Activated CD8-positive, alpha-beta memory T cell treated with anti-CD3 and anti-CD28 coated beads, Interleukin-2, amount 10 ng/mL, durations not matched to agents 7 days and 5 days (primary cell): ENCODE measurements around the gene STK32B. TPM values are rescaled to one million over a fixed set of nuclear protein-coding genes. Genes with fewer than 3 reads are reported as not detected.

Source experiments
- ATAC-seq: fragments of 150-1000 bp; cut with Tn5 transposase; one replicate; pipeline ENCODE4 v1.10.0; 2021; ENCODE audit warnings: moderate library complexity
- CTCF ChIA-PET: fragments of 350-600 bp; sonication (Branson Sonifier 250); formaldehyde crosslinking; loops from one replicate; lab custom pipeline; 2021; ENCODE audit warnings: antibody characterized with exemption; lab: Charles Lee
- DNase-seq: peaks from one replicate; pipeline ENCODE4 v3.0.0-alpha.2; 2020
- H3K27ac Mint-ChIP-seq: one replicate; pipeline ENCODE4 v1.8.0; 2021; ENCODE audit warnings: mild to moderate bottlenecking, mixed read lengths
- H3K27me3 Mint-ChIP-seq: one replicate; pipeline ENCODE4 v1.8.0; 2021; ENCODE audit warnings: mixed read lengths
- H3K36me3 Mint-ChIP-seq: one replicate; pipeline ENCODE4 v1.8.0; 2021; ENCODE audit warnings: mild to moderate bottlenecking, mixed read lengths
- H3K4me1 Mint-ChIP-seq: one replicate; pipeline ENCODE4 v1.8.0; 2021; ENCODE audit warnings: mixed read lengths
- H3K4me3 Mint-ChIP-seq: one replicate; pipeline ENCODE4 v1.8.0; 2021; ENCODE audit warnings: mild to moderate bottlenecking, moderate library complexity, mixed read lengths
- H3K9me3 Mint-ChIP-seq: one replicate; pipeline ENCODE4 v1.8.0; 2022; ENCODE audit warnings: low read depth, mixed read lengths
- total RNA-seq, 2 experiments: library from RNA; stranded (reverse); gene quantifications; one replicate each; pipeline ENCODE4 v1.2.3, GENCODE V29; 2021

STK32B gene
- total RNA-seq, 2 experiments from 2014 or later, result not detected

DNA sequence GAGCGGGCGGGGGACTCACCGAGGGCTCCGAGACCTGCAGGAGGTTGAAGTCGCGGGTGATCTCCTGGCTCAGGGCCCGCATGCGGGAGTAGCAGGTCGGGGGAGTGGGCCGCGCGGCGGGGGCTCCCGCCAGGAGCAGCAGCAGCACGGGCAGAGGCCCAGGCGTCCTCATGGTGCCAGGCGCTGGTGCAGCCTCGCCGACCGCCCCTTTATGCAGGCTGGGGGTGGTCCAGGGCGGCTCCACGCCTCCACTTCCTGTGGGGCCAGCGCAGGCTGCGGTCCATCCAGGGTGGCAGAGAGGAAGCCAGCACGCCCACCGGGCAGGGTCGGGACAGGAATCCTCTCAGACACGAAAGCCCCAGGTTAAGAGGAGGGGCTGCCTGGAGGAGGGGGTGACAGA lies 32.0 kb upstream of the STK32B start, which contains the start of gene CYTL1:
Gene CYTL1, minus strand, starts transcription at position 185 of the 400 bp plus-strand sequence. Its CDS starts 13 bp downstream, at position 172.
- H3K4me3 Mint-ChIP-seq, result no peak within 1 kb of the TSS
- H3K36me3 Mint-ChIP-seq, result no peaks in the 10 kb centered on the region
- H3K4me1 Mint-ChIP-seq, result no peaks in the 10 kb centered on the region
- no peak within 1 kb of the TSS for H3K27ac Mint-ChIP-seq
- DNase-seq (no peak), ATAC-seq (no peak)
- CTCF ChIA-PET, result no interaction called here
- no peaks in the 10 kb centered on the region for H3K9me3 Mint-ChIP-seq
- H3K27me3 Mint-ChIP-seq, result peaks cover 8% of the 10 kb centered on the region

DNA sequence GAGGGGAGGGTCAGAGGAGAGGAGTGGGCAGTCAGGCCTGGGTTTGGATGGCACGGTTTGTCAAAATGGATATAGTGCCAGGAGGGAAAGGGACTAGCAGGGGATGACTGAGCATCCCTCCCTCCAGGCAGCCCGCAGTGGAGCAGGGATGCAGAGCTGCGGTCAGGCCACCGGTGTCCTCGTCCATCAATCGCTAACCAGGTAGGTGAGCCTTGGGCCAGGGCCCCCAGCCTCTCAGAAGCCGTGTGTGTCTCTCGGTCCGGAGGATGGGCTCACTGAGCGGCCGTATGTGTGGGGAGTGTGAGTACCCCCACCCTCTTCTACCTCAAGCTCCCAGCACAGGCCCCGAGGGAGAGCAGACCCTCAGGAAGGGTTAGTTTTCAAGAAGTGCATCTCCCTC lies 31.5 kb upstream of the STK32B start:
- Mint-ChIP-seq H3K4me3 (no peak overlapping the region), H3K27ac (no peak overlapping the region)

DNA sequence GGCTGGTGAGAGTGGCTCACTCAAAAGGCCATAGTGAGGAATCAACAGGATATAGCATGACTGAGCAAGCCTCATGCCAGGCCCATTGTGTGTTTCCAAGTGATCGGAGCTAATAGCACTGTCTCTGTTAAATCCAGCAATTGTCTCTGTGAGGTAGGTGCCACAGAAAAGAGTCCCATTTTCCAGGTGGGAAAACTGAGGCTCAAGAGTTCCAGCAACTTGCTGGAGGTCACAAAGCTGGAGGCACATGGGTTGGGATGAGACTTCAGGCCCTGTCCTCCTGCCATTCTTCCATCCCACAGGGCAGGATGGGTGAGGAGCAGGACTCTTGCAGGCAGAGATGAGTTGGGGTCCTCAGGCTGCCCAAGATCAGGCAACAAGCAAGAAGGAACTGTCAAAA lies 30.9 kb upstream of the STK32B start:
- Mint-ChIP-seq H3K27me3 (peaks cover 8% of the 10 kb centered on the region), H3K27ac (no peak overlapping the region), H3K4me3 (no peak overlapping the region), H3K9me3 (no peaks in the 10 kb centered on the region), H3K4me1 (no peaks in the 10 kb centered on the region), H3K36me3 (no peaks in the 10 kb centered on the region)
- ATAC-seq (no peak), DNase-seq (no peak)
- CTCF ChIA-PET, result no interaction called here

More for the DNA sequence above, 31.5 kb upstream of the STK32B start:
- CTCF ChIA-PET, result no interaction called here
- no peaks in the 10 kb centered on the region for H3K36me3 Mint-ChIP-seq
- ATAC-seq (no peak), DNase-seq (no peak)
- no peaks in the 10 kb centered on the region for H3K9me3 Mint-ChIP-seq
- no peaks in the 10 kb centered on the region for H3K4me1 Mint-ChIP-seq
- peaks cover 8% of the 10 kb centered on the region for H3K27me3 Mint-ChIP-seq

DNA sequence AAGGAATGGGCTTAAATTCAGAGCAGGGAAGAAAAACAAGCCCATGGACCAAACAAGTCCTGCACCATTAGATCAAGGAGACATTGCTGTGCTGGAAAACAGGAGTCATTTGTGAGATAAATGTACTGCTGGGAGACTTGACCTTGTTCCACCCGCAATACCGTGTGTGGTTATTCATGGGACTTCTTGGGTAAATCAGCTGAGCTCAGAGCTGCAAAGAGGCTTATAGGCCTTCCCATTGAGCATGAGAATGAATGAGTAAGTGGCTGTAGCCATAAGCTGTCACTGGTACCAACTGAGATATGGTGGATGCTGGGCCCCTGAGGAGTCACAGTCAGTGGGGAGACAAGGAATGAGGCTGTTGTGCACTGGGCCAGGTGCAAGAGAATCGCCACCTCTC lies 29.7 kb upstream of the STK32B start:
- Mint-ChIP-seq H3K27me3 (peaks cover 8% of the 10 kb centered on the region), H3K27ac (no peak overlapping the region), H3K9me3 (no peaks in the 10 kb centered on the region), H3K36me3 (no peaks in the 10 kb centered on the region), H3K4me3 (no peak overlapping the region), H3K4me1 (no peaks in the 10 kb centered on the region)
- CTCF ChIA-PET, result no interaction called here
- DNase-seq, result no peak
- ATAC-seq, result no peak

DNA sequence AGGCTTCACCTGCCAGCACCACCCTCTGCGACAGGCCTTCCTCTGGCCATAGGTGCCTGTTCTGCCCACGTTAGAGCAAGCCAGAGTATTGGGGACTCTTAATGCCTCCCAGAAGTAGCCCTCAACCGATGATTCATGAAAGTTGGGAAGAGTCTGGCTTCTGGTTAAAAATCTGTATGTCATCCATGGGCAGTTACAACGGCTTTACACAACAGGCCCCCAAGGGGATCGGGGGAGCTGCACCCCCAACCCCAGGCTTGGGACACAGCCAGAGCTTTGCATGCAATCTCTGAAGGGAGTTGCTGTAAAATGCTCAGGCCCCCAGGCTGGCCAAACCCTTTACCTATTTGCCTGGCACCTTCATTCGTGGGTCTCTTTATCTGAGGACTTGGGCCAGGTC lies 26.6 kb upstream of the STK32B start:
- H3K27ac Mint-ChIP-seq, result no peak overlapping the region
- no peaks in the 10 kb centered on the region for H3K4me1 Mint-ChIP-seq
- H3K27me3 Mint-ChIP-seq, result no peaks in the 10 kb centered on the region
- no peak overlapping the region for H3K4me3 Mint-ChIP-seq
- no peak for ATAC-seq
- DNase-seq, result no peak
- no peaks in the 10 kb centered on the region for H3K36me3 Mint-ChIP-seq
- CTCF ChIA-PET, result no interaction called here
- no peaks in the 10 kb centered on the region for H3K9me3 Mint-ChIP-seq

DNA sequence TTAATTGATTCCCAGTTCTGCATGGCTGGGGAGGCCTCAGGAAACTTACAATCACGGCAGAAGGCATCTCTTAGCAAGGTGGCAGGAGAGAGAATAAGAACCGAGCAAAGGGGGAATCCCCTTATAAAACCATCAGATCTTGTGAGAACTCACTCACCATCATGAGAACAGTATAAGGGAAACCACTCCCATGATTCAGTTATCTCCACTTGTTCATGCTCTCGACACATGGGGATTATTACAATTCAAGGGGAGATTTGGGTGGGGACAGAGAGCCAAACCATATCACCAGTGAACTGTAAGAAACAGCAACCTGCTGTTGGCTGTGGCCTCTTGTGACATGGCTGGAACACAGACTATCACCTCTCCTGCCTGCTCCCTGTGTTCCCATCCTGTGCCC lies 24.9 kb upstream of the STK32B start:
- DNase-seq, result no peak
- Mint-ChIP-seq H3K4me1 (no peaks in the 10 kb centered on the region), H3K27me3 (no peaks in the 10 kb centered on the region), H3K27ac (no peak overlapping the region), H3K4me3 (no peak overlapping the region), H3K36me3 (no peaks in the 10 kb centered on the region), H3K9me3 (no peaks in the 10 kb centered on the region)
- no peak for ATAC-seq
- CTCF ChIA-PET, result no interaction called here

DNA sequence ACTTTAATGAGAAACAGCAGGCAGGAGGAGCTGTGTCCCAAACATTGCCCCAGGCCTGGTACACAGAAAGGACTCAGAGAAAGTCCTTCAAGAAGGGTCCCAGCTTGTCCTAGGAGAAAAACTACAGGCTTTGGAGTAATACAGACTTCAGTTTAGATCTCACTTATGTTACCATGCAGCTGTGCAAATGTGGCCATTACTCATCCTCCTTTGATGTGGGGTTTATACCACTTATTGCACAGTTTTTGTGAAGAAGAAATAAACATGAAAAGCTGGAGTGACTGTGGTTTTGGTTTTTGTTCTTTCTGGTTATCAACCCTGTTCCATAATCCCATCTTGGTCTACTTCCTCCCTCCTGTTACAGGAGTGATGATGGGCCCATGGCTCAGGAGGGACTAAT lies 23.9 kb upstream of the STK32B start:
- CTCF ChIA-PET, result no interaction called here
- Mint-ChIP-seq H3K9me3 (no peaks in the 10 kb centered on the region), H3K27me3 (no peaks in the 10 kb centered on the region), H3K4me3 (no peak overlapping the region), H3K27ac (no peak overlapping the region), H3K36me3 (no peaks in the 10 kb centered on the region), H3K4me1 (no peaks in the 10 kb centered on the region)
- ATAC-seq, result no peak
- DNase-seq, result no peak

DNA sequence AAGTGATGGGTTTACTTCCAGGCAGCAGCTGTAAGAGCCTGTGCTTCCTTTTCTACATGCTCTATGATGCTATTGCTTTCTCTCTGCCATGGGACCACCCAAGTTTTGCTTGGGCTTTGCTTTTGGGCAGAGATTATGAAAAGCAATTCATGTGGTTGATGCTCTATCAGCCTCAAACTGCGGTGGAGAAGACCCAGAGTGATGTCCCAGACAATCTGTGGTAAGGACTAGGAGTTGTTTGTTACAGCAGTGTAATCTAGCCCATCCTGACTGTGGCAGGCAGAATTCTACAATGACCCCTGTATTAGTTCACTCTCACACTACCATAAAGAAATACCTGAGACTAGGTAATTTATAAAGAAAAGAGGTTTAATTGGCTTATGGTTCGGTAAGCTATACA lies 22.8 kb upstream of the STK32B start:
- H3K4me1 Mint-ChIP-seq, result peaks cover 2% of the 10 kb centered on the region
- no peaks in the 10 kb centered on the region for H3K36me3 Mint-ChIP-seq
- ATAC-seq (no peak), DNase-seq (no peak)
- H3K27ac Mint-ChIP-seq, result no peak overlapping the region
- CTCF ChIA-PET, result no interaction called here
- no peak overlapping the region for H3K4me3 Mint-ChIP-seq
- H3K27me3 Mint-ChIP-seq, result no peaks in the 10 kb centered on the region
- no peaks in the 10 kb centered on the region for H3K9me3 Mint-ChIP-seq

DNA sequence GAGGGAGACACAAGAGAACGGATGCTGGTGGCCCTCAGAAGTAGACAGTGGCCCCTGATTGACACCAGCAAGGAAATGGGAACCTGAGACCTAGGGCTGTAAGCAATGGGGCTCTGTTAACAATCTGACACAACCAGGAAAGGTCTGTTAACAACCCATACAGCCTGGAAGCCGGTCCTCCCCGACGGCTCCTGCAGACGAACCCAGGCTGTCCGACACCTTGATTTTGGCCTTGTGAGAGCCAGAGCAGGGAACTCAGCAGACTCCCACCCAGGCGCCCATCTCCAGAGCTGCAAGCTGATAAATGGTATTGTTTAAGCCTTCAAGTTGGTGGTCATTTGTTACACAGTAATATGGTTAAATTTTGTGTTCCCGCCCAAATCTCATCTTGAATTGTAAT lies 21.8 kb upstream of the STK32B start:
- H3K9me3 Mint-ChIP-seq, result no peaks in the 10 kb centered on the region
- ATAC-seq (no peak), DNase-seq (no peak)
- H3K27ac Mint-ChIP-seq, result no peak overlapping the region
- H3K27me3 Mint-ChIP-seq, result no peaks in the 10 kb centered on the region
- H3K4me3 Mint-ChIP-seq, result no peak overlapping the region
- peaks cover 5% of the 10 kb centered on the region for H3K4me1 Mint-ChIP-seq
- no peaks in the 10 kb centered on the region for H3K36me3 Mint-ChIP-seq
- CTCF ChIA-PET, result no interaction called here

DNA sequence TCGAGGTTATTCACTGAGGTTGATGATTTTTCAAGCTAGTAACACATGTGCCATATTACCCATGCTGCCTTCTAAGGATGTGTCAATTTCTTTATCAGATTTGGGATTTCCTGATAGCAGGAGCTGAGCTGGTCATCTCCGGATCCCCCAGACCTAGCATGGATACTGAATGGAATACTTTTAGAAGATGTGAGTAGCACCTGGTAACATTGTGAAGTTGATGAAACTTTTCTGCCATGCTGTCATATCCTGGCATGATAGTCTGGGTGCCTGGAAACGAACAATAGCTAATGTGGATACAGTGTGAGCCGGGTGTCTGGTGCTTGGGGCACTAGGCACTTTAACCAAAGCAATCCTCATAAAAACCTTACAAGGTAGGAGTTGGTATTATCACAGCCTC lies 21.1 kb upstream of the STK32B start:
- ATAC-seq (no peak), DNase-seq (no peak)
- H3K9me3 Mint-ChIP-seq, result no peaks in the 10 kb centered on the region
- CTCF ChIA-PET, result no interaction called here
- no peak overlapping the region for H3K27ac Mint-ChIP-seq
- no peaks in the 10 kb centered on the region for H3K36me3 Mint-ChIP-seq
- no peak overlapping the region for H3K4me3 Mint-ChIP-seq
- no peaks in the 10 kb centered on the region for H3K27me3 Mint-ChIP-seq
- H3K4me1 Mint-ChIP-seq, result peaks cover 5% of the 10 kb centered on the region

DNA sequence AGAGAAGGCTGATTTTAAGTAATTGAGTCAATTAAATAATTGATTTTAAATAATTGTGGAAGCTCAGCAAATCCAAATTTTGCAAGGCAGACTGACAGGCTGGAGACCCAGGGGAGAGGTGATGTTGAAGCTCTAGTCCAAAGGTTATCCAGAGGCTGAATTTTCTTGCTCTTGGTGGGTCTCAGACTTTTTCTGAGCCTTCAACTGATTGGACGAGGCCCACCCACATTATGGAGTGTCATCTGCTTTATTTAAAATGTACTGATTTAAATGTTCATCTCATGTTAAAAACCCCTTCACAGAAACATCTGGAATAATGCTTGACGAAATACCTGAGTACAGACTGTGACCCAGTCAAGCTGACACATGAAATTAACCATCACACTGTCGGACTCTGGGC lies 20.4 kb upstream of the STK32B start:
- Mint-ChIP-seq H3K36me3 (no peaks in the 10 kb centered on the region), H3K9me3 (no peaks in the 10 kb centered on the region), H3K27me3 (no peaks in the 10 kb centered on the region), H3K4me1 (peaks cover 5% of the 10 kb centered on the region), H3K27ac (no peak overlapping the region), H3K4me3 (no peak overlapping the region)
- ATAC-seq (no peak), DNase-seq (no peak)
- CTCF ChIA-PET, result no interaction called here

DNA sequence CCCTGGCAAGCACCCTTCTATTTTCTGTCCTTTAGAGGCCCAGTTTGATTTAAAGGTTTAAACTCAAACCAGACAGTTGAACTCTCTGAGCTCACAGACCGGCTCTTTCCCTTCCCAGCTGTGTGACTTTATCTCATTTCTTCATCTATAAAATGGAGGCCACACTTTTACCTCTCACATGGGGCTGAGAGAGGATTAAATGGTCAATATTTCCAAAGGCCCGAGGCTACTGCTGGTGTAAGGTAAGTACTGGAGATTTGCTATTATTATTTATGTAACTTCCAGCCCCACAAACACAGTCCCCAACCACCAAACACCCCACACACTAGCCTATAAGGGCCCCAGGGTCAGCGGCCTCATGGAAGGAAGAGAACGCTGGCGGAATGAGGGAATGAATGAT lies 18.5 kb upstream of the STK32B start:
- Mint-ChIP-seq H3K9me3 (no peaks in the 10 kb centered on the region), H3K27ac (no peak overlapping the region), H3K27me3 (no peaks in the 10 kb centered on the region), H3K4me1 (peaks cover 5% of the 10 kb centered on the region), H3K36me3 (no peaks in the 10 kb centered on the region), H3K4me3 (no peak overlapping the region)
- ATAC-seq (no peak), DNase-seq (no peak)
- CTCF ChIA-PET, result no interaction called here

DNA sequence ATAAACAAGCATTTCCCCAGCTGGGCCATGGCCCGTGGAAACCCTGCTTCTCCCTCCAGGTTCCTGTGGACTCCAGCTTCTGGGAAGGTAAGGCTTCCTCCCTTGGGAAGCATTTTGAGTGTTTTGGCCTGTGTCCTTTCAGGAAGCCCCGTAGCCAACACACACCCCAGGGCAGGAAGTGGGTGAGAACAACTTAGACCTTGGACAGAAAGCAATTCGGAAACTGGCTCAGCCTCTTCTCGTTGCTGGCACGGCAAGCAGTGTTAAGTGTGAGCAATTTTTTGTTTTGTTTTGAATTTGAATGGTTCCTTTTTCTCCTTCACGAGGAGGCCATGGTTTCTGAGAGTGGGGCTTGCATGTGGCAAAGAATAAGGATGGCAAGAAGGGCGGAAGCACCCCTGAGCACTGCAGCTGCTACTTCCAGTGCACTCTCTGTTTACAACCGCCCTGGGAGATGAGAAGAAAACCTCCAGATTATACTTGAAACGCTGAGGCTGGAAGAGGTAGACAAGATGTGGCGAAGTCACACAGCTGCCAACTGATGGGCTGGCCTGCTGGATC lies 17.9 kb upstream of the STK32B start:
- no peak overlapping the region for H3K27ac Mint-ChIP-seq
- no peak overlapping the region for H3K4me3 Mint-ChIP-seq
- CTCF ChIA-PET, result no interaction called here
- ATAC-seq (no peak), DNase-seq (no peak)
- peaks cover 5% of the 10 kb centered on the region for H3K4me1 Mint-ChIP-seq
- no peaks in the 10 kb centered on the region for H3K36me3 Mint-ChIP-seq
- no peaks in the 10 kb centered on the region for H3K27me3 Mint-ChIP-seq
- H3K9me3 Mint-ChIP-seq, result no peaks in the 10 kb centered on the region

DNA sequence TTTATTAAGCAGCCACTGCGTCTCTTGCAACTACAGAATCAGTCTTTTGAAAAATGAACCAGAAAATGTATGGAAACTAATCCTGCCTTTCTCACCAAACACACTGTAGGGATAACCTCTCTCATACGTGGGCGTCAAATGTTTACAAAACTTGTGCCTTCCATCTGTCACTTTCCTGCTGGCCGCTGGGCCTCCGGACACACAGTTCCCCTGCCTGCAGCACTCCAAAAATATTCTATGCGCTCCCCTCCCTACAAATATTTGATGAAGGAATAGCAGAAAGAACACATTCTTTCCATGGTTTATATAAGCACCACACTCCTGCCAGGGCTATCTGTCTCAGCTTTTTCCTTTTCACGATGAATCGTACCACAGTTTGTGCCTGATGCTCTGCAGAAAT lies 17.1 kb upstream of the STK32B start:
- H3K9me3 Mint-ChIP-seq, result no peaks in the 10 kb centered on the region
- peaks cover 5% of the 10 kb centered on the region for H3K4me1 Mint-ChIP-seq
- H3K27me3 Mint-ChIP-seq, result no peaks in the 10 kb centered on the region
- DNase-seq (no peak), ATAC-seq (no peak)
- CTCF ChIA-PET, result no interaction called here
- no peak overlapping the region for H3K4me3 Mint-ChIP-seq
- H3K27ac Mint-ChIP-seq, result no peak overlapping the region
- H3K36me3 Mint-ChIP-seq, result no peaks in the 10 kb centered on the region

DNA sequence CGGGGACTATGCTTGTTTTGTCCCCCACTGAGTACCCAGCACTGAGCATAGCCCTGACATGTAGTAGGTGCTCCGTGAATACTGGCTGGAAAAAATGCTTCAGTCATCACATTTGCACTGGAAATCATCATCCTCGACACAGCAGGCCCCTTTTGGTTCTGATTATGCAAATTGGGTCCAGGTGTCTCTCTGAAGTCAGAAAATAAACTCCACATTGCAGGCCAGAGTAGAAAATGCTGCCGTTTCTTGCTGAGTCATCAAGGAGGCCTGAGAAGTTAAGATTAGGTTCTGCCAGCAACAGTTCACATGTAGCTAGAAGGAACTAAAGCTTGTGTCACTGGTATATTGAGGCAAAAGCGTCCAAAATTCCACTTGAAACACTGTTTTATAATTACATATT lies 15.0 kb upstream of the STK32B start:
- Mint-ChIP-seq H3K4me1 (peaks cover 5% of the 10 kb centered on the region), H3K9me3 (no peaks in the 10 kb centered on the region), H3K36me3 (no peaks in the 10 kb centered on the region), H3K27me3 (no peaks in the 10 kb centered on the region), H3K4me3 (no peak overlapping the region), H3K27ac (no peak overlapping the region)
- no peak for DNase-seq
- CTCF ChIA-PET, result no interaction called here
- no peak for ATAC-seq
